ENCODE data around the gene GAL3ST1.
A peak's percentile ranks its signal among the peaks of the same experiment; 100 is the strongest.
"Not testable (repeated sequence)": the region's sequence is repeated elsewhere in the genome, so short reads cannot be mapped to it uniquely, and the experiment has no call there.

The GAL3ST1 gene

GRCh38 chr22:30574095-30574981 lies at the start of gene GAL3ST1:
Gene GAL3ST1 (minus strand): TSS chr22:30574665. CDS start chr22:30557392, 17,273 bp downstream.
- DNase-seq: no peak

GRCh38 chr22:30619909-30620308 lies 45.4 kb upstream of the GAL3ST1 start:
- not testable (repeated sequence) for DNase-seq

GRCh38 chr22:30617819-30618218 lies 43.4 kb upstream of the GAL3ST1 start:
- no peak for DNase-seq

GRCh38 chr22:30615543-30615954 lies 41.1 kb upstream of the GAL3ST1 start:
- DNase-seq: no peak

- no peak for DNase-seq
Observed at GRCh38 chr22:30614879-30615278, 40.4 kb upstream of the GAL3ST1 start.

- no peak for DNase-seq
Observed at GRCh38 chr22:30614268-30614667, 39.8 kb upstream of the GAL3ST1 start.

- DNase-seq: no peak
Observed at GRCh38 chr22:30612789-30613188, 38.3 kb upstream of the GAL3ST1 start.

GRCh38 chr22:30611197-30611596 lies 36.7 kb upstream of the GAL3ST1 start:
- no peak for DNase-seq

- no peak for DNase-seq
Observed at GRCh38 chr22:30610299-30610698, 35.8 kb upstream of the GAL3ST1 start.

- DNase-seq: no peak
Observed at GRCh38 chr22:30609260-30610185, 35.1 kb upstream of the GAL3ST1 start.

- DNase-seq: no peak
Observed at GRCh38 chr22:30607939-30608338, 33.5 kb upstream of the GAL3ST1 start.

- DNase-seq: no peak
Observed at GRCh38 chr22:30607300-30607930, 33.0 kb upstream of the GAL3ST1 start.

- DNase-seq: no peak
Observed at GRCh38 chr22:30606455-30607299, 32.2 kb upstream of the GAL3ST1 start, which contains the start of gene TCN2. Gene TCN2 (plus strand): TSS chr22:30607174. CDS start chr22:30607332, 158 bp downstream.

- DNase-seq: no peak
Observed at GRCh38 chr22:30605449-30606110, 31.1 kb upstream of the GAL3ST1 start.

- no peak for DNase-seq
Observed at GRCh38 chr22:30604723-30605122, 30.3 kb upstream of the GAL3ST1 start.

GRCh38 chr22:30603801-30604200 lies 29.3 kb upstream of the GAL3ST1 start:
- no peak for DNase-seq

- peak; percentile 20 for DNase-seq
Observed at GRCh38 chr22:30602049-30602448, 27.6 kb upstream of the GAL3ST1 start.

- DNase-seq: no peak
Observed at GRCh38 chr22:30601464-30601863, 27.0 kb upstream of the GAL3ST1 start.

GRCh38 chr22:30600921-30601320 lies 26.5 kb upstream of the GAL3ST1 start:
- no peak for DNase-seq

GRCh38 chr22:30598986-30599385 lies 24.5 kb upstream of the GAL3ST1 start:
- no peak for DNase-seq

- DNase-seq: no peak
Observed at GRCh38 chr22:30596886-30597285, 22.4 kb upstream of the GAL3ST1 start.
